IMR-90 (cell line): ENCODE measurements around the gene CLCC1. TPM values are rescaled to one million over a fixed set of nuclear protein-coding genes. Genes with fewer than 3 reads are reported as not detected.

ENCODE experiments used
- ATAC-seq: fragments of 200-7000 bp; cut with Tn5 transposase; 2 replicates; pipeline ENCODE4 v1.9.1; 2020; ENCODE audit warnings: low read depth, mild to moderate bottlenecking, moderate library complexity
- BruUV-seq: library from RNA; stranded (reverse); fragments of 400-500 nt; replicated peaks from 2 replicates; lab custom pipeline; 2021; lab: Mats Ljungman, UMichigan
- CTCF ChIA-PET: fragments of 300-600 bp; formaldehyde crosslinking; extraction: SDS; loops from one replicate; lab custom pipeline; 2021; ENCODE audit warnings: antibody characterized with exemption; lab: Yijun Ruan, JAX
- POLR2A ChIA-PET: fragments of 300-600 bp; sonication (Branson Sonifier 250); formaldehyde crosslinking; loops from one replicate; lab custom pipeline; 2022; ENCODE audit warnings: antibody characterized with exemption; ENCODE audit not compliant: unreplicated experiment; lab: Charles Lee
- DNase-seq: peaks from one replicate; pipeline ENCODE4 v3.0.0; 2013
- H2AFZ ChIP-seq: replicated peaks from 2 replicates; pipeline ENCODE3; 2013; ENCODE audit warnings: low read length, mild to moderate bottlenecking; ENCODE audit not compliant: poor library complexity
- H2AK5ac ChIP-seq: 2 replicates; pipeline ENCODE4 v1.6.1; 2013; ENCODE audit warnings: low read depth, low read length, inconsistent platforms
- H2AK9ac ChIP-seq: replicated peaks from 2 replicates; pipeline ENCODE3; 2013; ENCODE audit warnings: mild to moderate bottlenecking, low read depth, low read length, moderate library complexity; ENCODE audit not compliant: poor library complexity
- H2BK120ac ChIP-seq: 2 replicates; pipeline ENCODE4 v1.6.1; 2013; ENCODE audit warnings: low read depth, low read length, inconsistent platforms
- H2BK15ac ChIP-seq: 3 replicates; pipeline ENCODE4 v1.6.1; 2013; ENCODE audit warnings: low read depth, low read length, inconsistent platforms
- H2BK20ac ChIP-seq: 2 replicates; pipeline ENCODE4 v1.6.1; 2013; ENCODE audit warnings: low read depth, mild to moderate bottlenecking, inconsistent platforms, low read length, moderate library complexity
- H2BK5ac ChIP-seq: 2 replicates; pipeline ENCODE4 v1.6.1; 2013; ENCODE audit warnings: mild to moderate bottlenecking, low read depth, low read length, inconsistent platforms; ENCODE audit not compliant: poor library complexity, severe bottlenecking
- H3K14ac ChIP-seq: replicated peaks from 2 replicates; pipeline ENCODE4 v1.6.1; 2013; ENCODE audit warnings: low read depth, low read length, inconsistent platforms
- H3K18ac ChIP-seq: 2 replicates; pipeline ENCODE4 v1.6.1; 2013; ENCODE audit warnings: low read depth, low read length, control low read depth
- H3K23ac ChIP-seq: 2 replicates; pipeline ENCODE4 v1.6.1; 2013; ENCODE audit warnings: low read depth, low read length, inconsistent platforms
- H3K27ac ChIP-seq: 2 replicates; pipeline ENCODE4 v1.5.1; 2013; ENCODE audit warnings: mild to moderate bottlenecking, control low read depth, low read length; ENCODE audit not compliant: insufficient read depth
- H3K27me3 ChIP-seq: 2 replicates; pipeline ENCODE4 v1.6.1; 2013; ENCODE audit warnings: low read length; ENCODE audit not compliant: control insufficient read depth, insufficient read depth
- H3K36me3 ChIP-seq: 2 replicates; pipeline ENCODE4 v1.6.1; 2013; ENCODE audit warnings: low read length, mixed read lengths; ENCODE audit not compliant: control insufficient read depth, insufficient read depth
- H3K4ac ChIP-seq: 2 replicates; pipeline ENCODE4 v1.6.1; 2013; ENCODE audit warnings: low read depth, low read length, inconsistent platforms
- H3K4me1 ChIP-seq: 2 replicates; pipeline ENCODE4 v1.6.1; 2013; ENCODE audit warnings: low read length, mixed read lengths; ENCODE audit not compliant: control insufficient read depth, insufficient read depth
- H3K4me2 ChIP-seq: 2 replicates; pipeline ENCODE4 v1.6.1; 2013; ENCODE audit warnings: low read depth, mild to moderate bottlenecking, control low read depth, low read length, moderate library complexity
- H3K4me3 ChIP-seq: 2 replicates; pipeline ENCODE4 v1.5.1; 2013; ENCODE audit warnings: low read depth, mild to moderate bottlenecking, control low read depth, low read length, moderate library complexity; ENCODE audit not compliant: insufficient read depth
- H3K56ac ChIP-seq: 2 replicates; pipeline ENCODE4 v1.6.1; 2013; ENCODE audit warnings: low read length, inconsistent platforms; ENCODE audit not compliant: insufficient read depth; ENCODE audit errors: extremely low read depth
- H3K79me1 ChIP-seq, 2 experiments: 2 replicates each; pipeline ENCODE4 v1.6.1; 2013; ENCODE audit warnings: low read length in 2 of 2, inconsistent platforms in 1 of 2, low read depth in 1 of 2
- H3K9ac ChIP-seq: 2 replicates; pipeline ENCODE4 v1.6.1; 2013; ENCODE audit warnings: low read depth, low read length, control low read depth
- H3K9me1 ChIP-seq: 2 replicates; pipeline ENCODE4 v1.6.1; 2013; ENCODE audit warnings: low read length, inconsistent platforms; ENCODE audit not compliant: insufficient read depth
- H3K9me3 ChIP-seq: 2 replicates; pipeline ENCODE4 v1.6.1; 2013; ENCODE audit warnings: low read length; ENCODE audit not compliant: control insufficient read depth, insufficient read depth
- H4K20me1 ChIP-seq: 2 replicates; pipeline ENCODE4 v1.6.1; 2013; ENCODE audit warnings: low read length, inconsistent platforms; ENCODE audit not compliant: insufficient read depth
- H4K5ac ChIP-seq: 2 replicates; pipeline ENCODE4 v1.6.1; 2013; ENCODE audit warnings: mild to moderate bottlenecking, low read depth, low read length, control low read depth
- H4K8ac ChIP-seq, 2 experiments: 2 replicates each; pipeline ENCODE4 v1.6.1; 2013; ENCODE audit warnings: low read depth in 2 of 2, low read length in 2 of 2, control low read depth in 1 of 2, inconsistent platforms in 1 of 2
- H4K91ac ChIP-seq: 2 replicates; pipeline ENCODE4 v1.6.1; 2013; ENCODE audit warnings: low read depth, low read length, inconsistent platforms; ENCODE audit not compliant: insufficient read depth
- BHLHE40 ChIP-seq: fragments of 150-350 bp; IDR thresholded peaks from 2 replicates; pipeline ENCODE4 v1.6.1; 2016; ENCODE audit warnings: mild to moderate bottlenecking, low read depth, low read length
- CEBPB ChIP-seq: IDR thresholded peaks from 2 replicates; pipeline ENCODE4 v1.6.1; 2012; ENCODE audit warnings: low read depth, low read length, improper control_type of control experiment
- CHD1 ChIP-seq: IDR thresholded peaks from 2 replicates; pipeline ENCODE4 v1.6.1; 2012; ENCODE audit warnings: low read depth, low read length, improper control_type of control experiment
- FOS ChIP-seq: fragments of 150-350 bp; IDR thresholded peaks from 2 replicates; pipeline ENCODE4 v1.6.1; 2016; ENCODE audit warnings: low read depth, low read length
- MAFK ChIP-seq: IDR thresholded peaks from 2 replicates; pipeline ENCODE4 v1.6.1; 2012; ENCODE audit warnings: low read depth, low read length, improper control_type of control experiment
- MXI1 ChIP-seq: IDR thresholded peaks from 2 replicates; pipeline ENCODE4 v1.6.1; 2012; ENCODE audit warnings: low read depth, mild to moderate bottlenecking, low read length, moderate library complexity, borderline replicate concordance
- NFE2L2 ChIP-seq: fragments of 150-350 bp; IDR thresholded peaks from 2 replicates; pipeline ENCODE4 v1.6.1; 2016; ENCODE audit warnings: low read depth, mild to moderate bottlenecking, low read length
- POLR2A ChIP-seq: IDR thresholded peaks from 2 replicates; pipeline ENCODE4 v1.6.1; 2012; ENCODE audit warnings: mild to moderate bottlenecking, low read depth, low read length
- RAD21 ChIP-seq: IDR thresholded peaks from 2 replicates; pipeline ENCODE4 v1.6.1; 2012; ENCODE audit warnings: low read length, improper control_type of control experiment
- RCOR1 ChIP-seq: IDR thresholded peaks from 2 replicates; pipeline ENCODE4 v1.6.1; 2012; ENCODE audit warnings: mild to moderate bottlenecking, low read length, improper control_type of control experiment; ENCODE audit not compliant: insufficient replicate concordance
- RFX5 ChIP-seq: IDR thresholded peaks from 2 replicates; pipeline ENCODE4 v1.8.0; 2012; ENCODE audit warnings: low read depth, mild to moderate bottlenecking, low read length, moderate library complexity
- SMC3 ChIP-seq: fragments of 150-350 bp; IDR thresholded peaks from 2 replicates; pipeline ENCODE4 v1.6.1; 2016; ENCODE audit warnings: low read depth, mild to moderate bottlenecking, antibody characterized with exemption, low read length, moderate library complexity
- dilution Hi-C: fragments of 300-500 bp; cut with HindIII; formaldehyde crosslinking; loops from one replicate; pipeline ENCODE4 v1.14.3; 2018; ENCODE audit warnings: low sequenced_read_pairs; ENCODE audit not compliant: unreplicated experiment
- in situ Hi-C: fragments of 300-500 bp; cut with MboI; formaldehyde crosslinking; loops from 3 replicates; pipeline ENCODE4 v1.14.3; 2019; ENCODE audit warnings: low sequenced_read_pairs, inconsistent platforms, mixed read lengths
- intact Hi-C: fragments of 100-400 bp; cut with micrococcal nuclease; formaldehyde crosslinking; loops from 2 replicates; pipeline ENCODE4 v1.10.0; 2022
- polyA plus RNA-seq, 3 experiments: library from polyadenylated mRNA; depleted of rRNA; stranded (reverse); fragments of >200 nt; gene quantifications; 2 replicates each; pipeline ENCODE4 v1.2.3, GENCODE V29; 2012; ENCODE audit warnings: low replicate concordance in 1 of 3
- total RNA-seq: library from RNA; depleted of rRNA; stranded (reverse); fragments of >200 nt; gene quantifications from 2 replicates; pipeline ENCODE4 v1.2.3, GENCODE V29; 2012
- TF ChIP-seq, protein P1 (sequence below): fragments of 150-350 bp; IDR thresholded peaks from 2 replicates; pipeline ENCODE4 v1.6.1; 2016; ENCODE audit warnings: low read depth, mild to moderate bottlenecking, low read length, moderate library complexity, borderline replicate concordance
- TF ChIP-seq, protein P2 (sequence below): conservative IDR thresholded peaks from 2 replicates; pipeline ENCODE4 v1.5.1; 2012; ENCODE audit warnings: mild to moderate bottlenecking, low read depth, low read length, improper control_type of control experiment
- TF ChIP-seq, protein P3 (sequence below): fragments of 150-350 bp; IDR thresholded peaks from 2 replicates; pipeline ENCODE4 v1.6.1; 2017; ENCODE audit warnings: mild to moderate bottlenecking, antibody characterized with exemption, low read length, low read depth

The CLCC1 gene
- total and polyA plus RNA-seq, 2 of the 4 experiments (the other 2 are of a cell fraction), result 19.3 to 29.6 TPM

DNA sequence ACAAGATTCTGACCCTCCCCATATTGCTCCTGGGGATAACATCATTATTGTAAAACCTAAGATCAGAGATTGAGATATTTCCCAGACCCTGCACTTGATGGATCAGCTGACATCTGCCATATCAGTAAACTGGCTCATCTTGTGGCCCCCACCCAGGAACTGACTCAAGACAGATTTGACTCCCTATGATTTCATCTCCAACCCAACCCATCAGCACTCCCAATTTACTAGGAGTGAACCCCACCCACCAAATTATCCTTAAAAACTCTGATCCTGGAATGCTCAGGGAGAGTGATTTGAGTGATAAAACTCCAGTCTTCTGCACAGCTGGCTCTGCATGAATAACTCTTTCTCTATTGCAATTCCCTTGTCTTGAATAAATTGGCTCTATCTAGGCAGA lies 6.1 kb upstream of the CLCC1 start:
- ChIA-PET CTCF (no interaction called here), POLR2A (no interaction called here)
- TF ChIP-seq FOS (no peak), RAD21 (no peak), RFX5 (no peak), MXI1 (no peak), MAFK (no peak), CEBPB (no peak), BHLHE40 (no peak), CHD1 (no peak), POLR2A (no peak), SMC3 (no peak), NFE2L2 (no peak), RCOR1 (no peak)
- TF ChIP-seq, protein P1, sequence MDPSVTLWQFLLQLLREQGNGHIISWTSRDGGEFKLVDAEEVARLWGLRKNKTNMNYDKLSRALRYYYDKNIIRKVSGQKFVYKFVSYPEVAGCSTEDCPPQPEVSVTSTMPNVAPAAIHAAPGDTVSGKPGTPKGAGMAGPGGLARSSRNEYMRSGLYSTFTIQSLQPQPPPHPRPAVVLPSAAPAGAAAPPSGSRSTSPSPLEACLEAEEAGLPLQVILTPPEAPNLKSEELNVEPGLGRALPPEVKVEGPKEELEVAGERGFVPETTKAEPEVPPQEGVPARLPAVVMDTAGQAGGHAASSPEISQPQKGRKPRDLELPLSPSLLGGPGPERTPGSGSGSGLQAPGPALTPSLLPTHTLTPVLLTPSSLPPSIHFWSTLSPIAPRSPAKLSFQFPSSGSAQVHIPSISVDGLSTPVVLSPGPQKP, result no peak
- TF ChIP-seq, protein P2, sequence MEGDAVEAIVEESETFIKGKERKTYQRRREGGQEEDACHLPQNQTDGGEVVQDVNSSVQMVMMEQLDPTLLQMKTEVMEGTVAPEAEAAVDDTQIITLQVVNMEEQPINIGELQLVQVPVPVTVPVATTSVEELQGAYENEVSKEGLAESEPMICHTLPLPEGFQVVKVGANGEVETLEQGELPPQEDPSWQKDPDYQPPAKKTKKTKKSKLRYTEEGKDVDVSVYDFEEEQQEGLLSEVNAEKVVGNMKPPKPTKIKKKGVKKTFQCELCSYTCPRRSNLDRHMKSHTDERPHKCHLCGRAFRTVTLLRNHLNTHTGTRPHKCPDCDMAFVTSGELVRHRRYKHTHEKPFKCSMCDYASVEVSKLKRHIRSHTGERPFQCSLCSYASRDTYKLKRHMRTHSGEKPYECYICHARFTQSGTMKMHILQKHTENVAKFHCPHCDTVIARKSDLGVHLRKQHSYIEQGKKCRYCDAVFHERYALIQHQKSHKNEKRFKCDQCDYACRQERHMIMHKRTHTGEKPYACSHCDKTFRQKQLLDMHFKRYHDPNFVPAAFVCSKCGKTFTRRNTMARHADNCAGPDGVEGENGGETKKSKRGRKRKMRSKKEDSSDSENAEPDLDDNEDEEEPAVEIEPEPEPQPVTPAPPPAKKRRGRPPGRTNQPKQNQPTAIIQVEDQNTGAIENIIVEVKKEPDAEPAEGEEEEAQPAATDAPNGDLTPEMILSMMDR, result no peak
- TF ChIP-seq, protein P3, sequence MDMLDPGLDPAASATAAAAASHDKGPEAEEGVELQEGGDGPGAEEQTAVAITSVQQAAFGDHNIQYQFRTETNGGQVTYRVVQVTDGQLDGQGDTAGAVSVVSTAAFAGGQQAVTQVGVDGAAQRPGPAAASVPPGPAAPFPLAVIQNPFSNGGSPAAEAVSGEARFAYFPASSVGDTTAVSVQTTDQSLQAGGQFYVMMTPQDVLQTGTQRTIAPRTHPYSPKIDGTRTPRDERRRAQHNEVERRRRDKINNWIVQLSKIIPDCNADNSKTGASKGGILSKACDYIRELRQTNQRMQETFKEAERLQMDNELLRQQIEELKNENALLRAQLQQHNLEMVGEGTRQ, result no peak
- H3K4me1 ChIP-seq, result no peaks in the 10 kb centered on the region
- H4K20me1 ChIP-seq, result no peaks in the 10 kb centered on the region
- dilution Hi-C loops, result no loop called here
- H3K79me1 ChIP-seq, result no peaks in the 10 kb centered on the region
- no peaks in the 10 kb centered on the region for H3K27me3 ChIP-seq
- no peak overlapping the region for H3K18ac ChIP-seq
- H2BK120ac ChIP-seq, result no peak overlapping the region
- no peak overlapping the region for H3K27ac ChIP-seq
- no peak overlapping the region for H2AK9ac ChIP-seq
- H2BK20ac ChIP-seq, result no peak overlapping the region
- no peak overlapping the region for H3K56ac ChIP-seq
- H2BK15ac ChIP-seq, result no peak overlapping the region
- no TSS peak for BruUV-seq
- H3K4me3 ChIP-seq, result no peak overlapping the region
- no peak overlapping the region for H3K9ac ChIP-seq
- no peak overlapping the region for H4K5ac ChIP-seq
- intact Hi-C loops, result no loop called here
- H3K9me1 ChIP-seq, result 0 out of 2 replicates have a peak, but pooled peaks cover 3% of the 10 kb centered on the region
- no peak overlapping the region for H3K14ac ChIP-seq
- no peak overlapping the region for H4K8ac ChIP-seq
- ATAC-seq, result no peak
- no peak overlapping the region for H3K4me2 ChIP-seq
- no peak overlapping the region for H2AFZ ChIP-seq
- no peaks in the 10 kb centered on the region for H3K9me3 ChIP-seq
- H3K36me3 ChIP-seq, result peaks cover 14% of the 10 kb centered on the region
- no peak overlapping the region for H4K91ac ChIP-seq
- in situ Hi-C loops, result no loop called here
- H3K23ac ChIP-seq, result no peak overlapping the region
- no peak for DNase-seq
- no peak overlapping the region for H3K4ac ChIP-seq
- H2AK5ac ChIP-seq, result no peak overlapping the region
- H2BK5ac ChIP-seq, result no peak overlapping the region
